Tibial nerve (tissue), 4 donors: ENCODE results near the gene NPRL2. TPM values are rescaled to one million over a fixed set of nuclear protein-coding genes. Genes with fewer than 3 reads are reported as not detected.

ENCODE experiments used
- DNase-seq, 2 donors: peaks; one replicate each; pipeline ENCODE4 v3.0.0-alpha.2; 2019; ENCODE audit warnings: low spot score in 2 of 2
- H3K27ac ChIP-seq, 4 donors: fragments of 200-600 bp; sonication (generic) in 3 of 4; one replicate each; pipeline ENCODE4 v1.5.1; 2017 to 2019; ENCODE audit warnings: mild to moderate bottlenecking in 1 of 4
- H3K27me3 ChIP-seq, 2 donors: fragments of 200-600 bp; sonication (generic) in 1 of 2; one replicate each; pipeline versions ENCODE4 v1.5.1 to v1.6.0; 2017 to 2019
- H3K36me3 ChIP-seq, 3 donors: fragments of 200-600 bp; sonication (generic); one replicate each; pipeline ENCODE4 v1.5.1; 2018 to 2019
- H3K4me1 ChIP-seq, 4 donors: fragments of 200-600 bp; sonication (generic) in 3 of 4; one replicate each; pipeline ENCODE4 v1.5.1; 2017 to 2019
- H3K4me3 ChIP-seq, 4 donors: fragments of 200-600 bp; sonication (generic) in 3 of 4; one replicate each; pipeline ENCODE4 v1.5.1; 2017 to 2019; ENCODE audit warnings: mild to moderate bottlenecking in 1 of 4, moderate library complexity in 1 of 4
- H3K9me3 ChIP-seq, 4 donors: fragments of 200-600 bp; sonication (generic) in 3 of 4; one replicate each; pipeline ENCODE4 v1.5.1; 2017 to 2019
- CTCF ChIP-seq, 5 experiments: fragments of 200-600 bp in 3 of 5; fragments of 450-650 bp in 2 of 5; sonication (generic) in 3 of 5; IDR thresholded peaks; one replicate each; pipeline ENCODE4 v1.5.1; 2016 to 2019; ENCODE audit warnings: antibody characterized with exemption in 5 of 5, mild to moderate bottlenecking in 3 of 5, moderate library complexity in 2 of 5
- EP300 ChIP-seq, 2 donors: sonication (generic); formaldehyde crosslinking; IDR thresholded peaks; one replicate each; pipeline ENCODE4 v1.6.1; 2017; ENCODE audit warnings: antibody characterized with exemption in 2 of 2, mild to moderate bottlenecking in 1 of 2
- POLR2A ChIP-seq, 2 donors: fragments of 450-650 bp; IDR thresholded peaks; one replicate each; pipeline ENCODE4 v1.6.1; 2017; ENCODE audit warnings: antibody characterized with exemption in 2 of 2, mild to moderate bottlenecking in 2 of 2, moderate library complexity in 2 of 2
- WGBS, 2 donors: methylation state at CpG; one replicate each; pipeline ENCODE4 v1.1.5; 2018; 5-methylcytosine and 5-hydroxymethylcytosine counted together
- total RNA-seq, 4 donors: library from RNA; depleted of rRNA; stranded (reverse); fragments of >200 nt; gene quantifications; one replicate each; pipeline ENCODE4 v1.1.0, GENCODE V29; 2016

The NPRL2 gene
- total RNA-seq, 4 donors from 2014 or later: 22.7 to 35.2 (median 27.2) TPM

- WGBS, 2 donors: 33 to 34% methylated on average over 12 of the region's 12 CpGs
- peaks cover 0 to 13% (median 0%) of the 10 kb centered on the region in 4 donors for H3K4me1 ChIP-seq
- H3K9me3 ChIP-seq: no peaks in the 10 kb centered on the region
- no peak overlapping the region for H3K27ac ChIP-seq
- no peak for DNase-seq
- H3K4me3 ChIP-seq: no peak overlapping the region
- TF ChIP-seq EP300 (IDR thresholded peaks at IDR 0.05): no peak
- no peaks in the 10 kb centered on the region for H3K27me3 ChIP-seq
- no peaks in the 10 kb centered on the region for H3K36me3 ChIP-seq
Measured at GRCh38 chr3:50373146-50374051, 22.8 kb upstream of the NPRL2 start.

GRCh38 chr3:50372349-50372748 is 21.8 kb upstream of the NPRL2 start:
- H3K4me1 ChIP-seq: peaks cover 0 to 13% (median 0%) of the 10 kb centered on the region in 4 donors
- 39 to 44% methylated on average over 7 to 8 of the region's 8 CpGs for WGBS, 2 donors
- H3K27me3 ChIP-seq: no peaks in the 10 kb centered on the region
- no peak for TF ChIP-seq CTCF (IDR thresholded peaks at IDR 0.05)
- no peak for TF ChIP-seq EP300 (IDR thresholded peaks at IDR 0.05)
- TF ChIP-seq POLR2A (IDR thresholded peaks at IDR 0.05): no peak
- no peak overlapping the region for H3K4me3 ChIP-seq
- H3K27ac ChIP-seq: no peak overlapping the region
- no peaks in the 10 kb centered on the region for H3K9me3 ChIP-seq
- no peaks in the 10 kb centered on the region for H3K36me3 ChIP-seq
- no peak for DNase-seq

- Histone ChIP-seq H3K27ac (no peak overlapping the region), H3K36me3 (no peaks in the 10 kb centered on the region), H3K9me3 (no peaks in the 10 kb centered on the region), H3K4me3 (no peak overlapping the region), H3K4me1 (peaks cover 0 to 13% (median 0%) of the 10 kb centered on the region in 4 donors), H3K27me3 (no peaks in the 10 kb centered on the region)
- no peak for DNase-seq
- WGBS, 2 donors: 77 to 83% methylated on average over 3 of the region's 3 CpGs
- TF ChIP-seq EP300 (IDR thresholded peaks at IDR 0.05): no peak
- TF ChIP-seq CTCF (IDR thresholded peaks at IDR 0.05): no peak
- no peak for TF ChIP-seq POLR2A (IDR thresholded peaks at IDR 0.05)
Measured at GRCh38 chr3:50371133-50371685, 20.6 kb upstream of the NPRL2 start.

- 38 to 50% methylated on average over 14 of the region's 14 CpGs for WGBS, 2 donors
- TF ChIP-seq CTCF (IDR thresholded peaks at IDR 0.05) (peak in 1 of 5 experiments; percentile 19), EP300 (IDR thresholded peaks at IDR 0.05) (no peak), POLR2A (IDR thresholded peaks at IDR 0.05) (no peak)
Measured at GRCh38 chr3:50370594-50370993, 20.0 kb upstream of the NPRL2 start.

GRCh38 chr3:50369012-50369670 is 18.6 kb upstream of the NPRL2 start:
- WGBS, 2 donors: 67 to 70% methylated on average over 8 to 9 of the region's 9 CpGs
- H3K4me3 ChIP-seq: no peak overlapping the region
- no peaks in the 10 kb centered on the region for H3K27me3 ChIP-seq
- no peak for DNase-seq
- TF ChIP-seq CTCF (IDR thresholded peaks at IDR 0.05) (no peak), POLR2A (IDR thresholded peaks at IDR 0.05) (no peak), EP300 (IDR thresholded peaks at IDR 0.05) (no peak)
- peaks cover 0 to 30% (median 13%) of the 10 kb centered on the region in 4 donors for H3K4me1 ChIP-seq
- H3K27ac ChIP-seq: no peak overlapping the region
- H3K9me3 ChIP-seq: no peaks in the 10 kb centered on the region
- H3K36me3 ChIP-seq: no peaks in the 10 kb centered on the region

More at GRCh38 chr3:50370594-50370993, 20.0 kb upstream of the NPRL2 start:
- Histone ChIP-seq H3K27me3 (no peaks in the 10 kb centered on the region), H3K4me1 (peaks cover 0 to 15% (median 2%) of the 10 kb centered on the region in 4 donors), H3K9me3 (no peaks in the 10 kb centered on the region), H3K27ac (no peak overlapping the region), H3K36me3 (no peaks in the 10 kb centered on the region), H3K4me3 (no peak overlapping the region)
- DNase-seq: no peak
